22Rv1 (cell line): Measurements from ENCODE around the gene EFCAB7.

ENCODE experiments used
- ZFX ChIP-seq: fragments of 450-650 bp; IDR thresholded peaks from 2 replicates; pipeline ENCODE4 v1.6.1; 2017; ENCODE audit warnings: antibody characterized with exemption, borderline replicate concordance
- TF ChIP-seq, protein P1 (sequence below): fragments of 450-650 bp; IDR thresholded peaks from 2 replicates; pipeline ENCODE4 v1.5.1; 2017; ENCODE audit warnings: mild to moderate bottlenecking

GRCh38 chr1:63487336-63488065, 35.8 kb upstream of the EFCAB7 start:
- TF ChIP-seq, protein P1, sequence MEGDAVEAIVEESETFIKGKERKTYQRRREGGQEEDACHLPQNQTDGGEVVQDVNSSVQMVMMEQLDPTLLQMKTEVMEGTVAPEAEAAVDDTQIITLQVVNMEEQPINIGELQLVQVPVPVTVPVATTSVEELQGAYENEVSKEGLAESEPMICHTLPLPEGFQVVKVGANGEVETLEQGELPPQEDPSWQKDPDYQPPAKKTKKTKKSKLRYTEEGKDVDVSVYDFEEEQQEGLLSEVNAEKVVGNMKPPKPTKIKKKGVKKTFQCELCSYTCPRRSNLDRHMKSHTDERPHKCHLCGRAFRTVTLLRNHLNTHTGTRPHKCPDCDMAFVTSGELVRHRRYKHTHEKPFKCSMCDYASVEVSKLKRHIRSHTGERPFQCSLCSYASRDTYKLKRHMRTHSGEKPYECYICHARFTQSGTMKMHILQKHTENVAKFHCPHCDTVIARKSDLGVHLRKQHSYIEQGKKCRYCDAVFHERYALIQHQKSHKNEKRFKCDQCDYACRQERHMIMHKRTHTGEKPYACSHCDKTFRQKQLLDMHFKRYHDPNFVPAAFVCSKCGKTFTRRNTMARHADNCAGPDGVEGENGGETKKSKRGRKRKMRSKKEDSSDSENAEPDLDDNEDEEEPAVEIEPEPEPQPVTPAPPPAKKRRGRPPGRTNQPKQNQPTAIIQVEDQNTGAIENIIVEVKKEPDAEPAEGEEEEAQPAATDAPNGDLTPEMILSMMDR, result no peak
- TF ChIP-seq ZFX, result no peak
